GM12873 (cell line): ENCODE results near the gene RGR.

Experiments
- TF ChIP-seq, protein P1 (sequence below): IDR thresholded peaks from 2 replicates; pipeline ENCODE4 v1.5.1; 2012; ENCODE audit warnings: low read depth, mild to moderate bottlenecking, moderate library complexity, low read length, control low read depth; ENCODE audit not compliant: insufficient read depth; ENCODE audit errors: missing control alignments

Gene RGR

GRCh38 chr10:84267503-84268126, 22.8 kb downstream of the RGR start:
- TF ChIP-seq, protein P1, sequence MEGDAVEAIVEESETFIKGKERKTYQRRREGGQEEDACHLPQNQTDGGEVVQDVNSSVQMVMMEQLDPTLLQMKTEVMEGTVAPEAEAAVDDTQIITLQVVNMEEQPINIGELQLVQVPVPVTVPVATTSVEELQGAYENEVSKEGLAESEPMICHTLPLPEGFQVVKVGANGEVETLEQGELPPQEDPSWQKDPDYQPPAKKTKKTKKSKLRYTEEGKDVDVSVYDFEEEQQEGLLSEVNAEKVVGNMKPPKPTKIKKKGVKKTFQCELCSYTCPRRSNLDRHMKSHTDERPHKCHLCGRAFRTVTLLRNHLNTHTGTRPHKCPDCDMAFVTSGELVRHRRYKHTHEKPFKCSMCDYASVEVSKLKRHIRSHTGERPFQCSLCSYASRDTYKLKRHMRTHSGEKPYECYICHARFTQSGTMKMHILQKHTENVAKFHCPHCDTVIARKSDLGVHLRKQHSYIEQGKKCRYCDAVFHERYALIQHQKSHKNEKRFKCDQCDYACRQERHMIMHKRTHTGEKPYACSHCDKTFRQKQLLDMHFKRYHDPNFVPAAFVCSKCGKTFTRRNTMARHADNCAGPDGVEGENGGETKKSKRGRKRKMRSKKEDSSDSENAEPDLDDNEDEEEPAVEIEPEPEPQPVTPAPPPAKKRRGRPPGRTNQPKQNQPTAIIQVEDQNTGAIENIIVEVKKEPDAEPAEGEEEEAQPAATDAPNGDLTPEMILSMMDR, result peak; percentile 87

- TF ChIP-seq, protein P1, result no peak
Measured at GRCh38 chr10:84269162-84269561, 24.3 kb downstream of the RGR start.

GRCh38 chr10:84269773-84270172, 24.9 kb downstream of the RGR start:
- TF ChIP-seq, protein P1, result no peak

- TF ChIP-seq, protein P1, result no peak
Measured at GRCh38 chr10:84270708-84271107, 25.9 kb downstream of the RGR start.

- TF ChIP-seq, protein P1, result no peak
Measured at GRCh38 chr10:84286695-84287094, 41.8 kb downstream of the RGR start.

DNA sequence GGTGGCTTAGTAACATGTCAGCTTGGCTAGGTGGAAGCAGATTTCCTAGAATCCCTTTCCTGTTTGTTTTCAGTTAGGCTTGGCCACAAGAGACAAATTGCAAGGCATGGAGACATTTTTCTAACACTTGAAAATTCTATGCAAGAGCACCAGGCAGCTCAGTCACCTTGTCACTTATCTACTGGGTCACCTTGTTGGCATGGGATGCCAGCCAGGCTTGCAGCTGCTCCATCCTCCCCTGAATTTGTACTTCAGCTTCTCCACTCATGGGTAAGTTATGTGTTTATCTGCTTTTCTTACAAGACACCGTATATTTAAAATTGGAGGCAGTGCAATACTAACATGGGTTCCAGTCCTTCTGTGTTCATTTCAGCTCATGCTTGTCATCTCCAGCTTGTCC, 43.3 kb downstream of the RGR start:
- TF ChIP-seq, protein P1, result no peak

- TF ChIP-seq, protein P1, result no peak
Measured at GRCh38 chr10:84289521-84290200, 44.8 kb downstream of the RGR start.
